ENCODE data around the gene ZNF618.

Gene ZNF618

GRCh38 chr9:113930390-113930783 lies 54.3 kb downstream of the ZNF618 start:
- no peak for DNase-seq (ENCODE audit: low read depth)
- H3K4me3 ChIP-seq (ENCODE audit: low read depth, low read length): no peak overlapping the region

- DNase-seq (ENCODE audit: low read depth): no peak
- no peak overlapping the region for H3K4me3 ChIP-seq (ENCODE audit: low read depth, low read length)
Measured at GRCh38 chr9:113931140-113931539, 55.0 kb downstream of the ZNF618 start.

GRCh38 chr9:113931777-113932176 lies 55.7 kb downstream of the ZNF618 start:
- DNase-seq (ENCODE audit: low read depth): no peak
- no peak overlapping the region for H3K4me3 ChIP-seq (ENCODE audit: low read depth, low read length)

- no peak overlapping the region for H3K4me3 ChIP-seq (ENCODE audit: low read depth, low read length)
- no peak for DNase-seq (ENCODE audit: low read depth)
Measured at GRCh38 chr9:113932906-113933584, 56.9 kb downstream of the ZNF618 start.

- no peak for DNase-seq (ENCODE audit: low read depth)
- no peak overlapping the region for H3K4me3 ChIP-seq (ENCODE audit: low read depth, low read length)
Measured at GRCh38 chr9:113933671-113934070, 57.6 kb downstream of the ZNF618 start.

GRCh38 chr9:113934167-113934828 lies 58.2 kb downstream of the ZNF618 start:
- no peak for DNase-seq (ENCODE audit: low read depth)
- H3K4me3 ChIP-seq (ENCODE audit: low read depth, low read length): no peak overlapping the region

- DNase-seq (ENCODE audit: low read depth): no peak
Measured at GRCh38 chr9:113934829-113935676, 58.9 kb downstream of the ZNF618 start.

GRCh38 chr9:113935677-113936380 lies 59.7 kb downstream of the ZNF618 start:
- DNase-seq (ENCODE audit: low read depth): no peak

More at GRCh38 chr9:113934829-113935676, 58.9 kb downstream of the ZNF618 start:
- no peak overlapping the region for H3K4me3 ChIP-seq (ENCODE audit: low read depth, low read length)

GRCh38 chr9:113940077-113940476 lies 64.0 kb downstream of the ZNF618 start:
- no peak overlapping the region for H3K4me3 ChIP-seq (ENCODE audit: low read depth, low read length)
- no peak for DNase-seq (ENCODE audit: low read depth)

More at GRCh38 chr9:113935677-113936380, 59.7 kb downstream of the ZNF618 start:
- H3K4me3 ChIP-seq (ENCODE audit: low read depth, low read length): no peak overlapping the region

GRCh38 chr9:113941056-113941455 lies 64.9 kb downstream of the ZNF618 start:
- no peak for DNase-seq (ENCODE audit: low read depth)
- H3K4me3 ChIP-seq (ENCODE audit: low read depth, low read length): no peak overlapping the region

- DNase-seq (ENCODE audit: low read depth): no peak
- no peak overlapping the region for H3K4me3 ChIP-seq (ENCODE audit: low read depth, low read length)
Measured at GRCh38 chr9:113941526-113941925, 65.4 kb downstream of the ZNF618 start.

GRCh38 chr9:113943112-113944009 lies 67.3 kb downstream of the ZNF618 start:
- no peak for DNase-seq (ENCODE audit: low read depth)
- no peak overlapping the region for H3K4me3 ChIP-seq (ENCODE audit: low read depth, low read length)

GRCh38 chr9:113945784-113946183 lies 69.7 kb downstream of the ZNF618 start:
- no peak for DNase-seq (ENCODE audit: low read depth)
- H3K4me3 ChIP-seq (ENCODE audit: low read depth, low read length): no peak overlapping the region

GRCh38 chr9:113946496-113947115 lies 70.5 kb downstream of the ZNF618 start:
- H3K4me3 ChIP-seq (ENCODE audit: low read depth, low read length): no peak overlapping the region
- DNase-seq (ENCODE audit: low read depth): no peak

- DNase-seq (ENCODE audit: low read depth): no peak
- H3K4me3 ChIP-seq (ENCODE audit: low read depth, low read length): no peak overlapping the region
Measured at GRCh38 chr9:113947941-113948340, 71.8 kb downstream of the ZNF618 start.

- no peak for DNase-seq (ENCODE audit: low read depth)
- H3K4me3 ChIP-seq (ENCODE audit: low read depth, low read length): no peak overlapping the region
Measured at GRCh38 chr9:113948891-113949570, 72.9 kb downstream of the ZNF618 start.

- no peak for DNase-seq (ENCODE audit: low read depth)
- H3K4me3 ChIP-seq (ENCODE audit: low read depth, low read length): no peak overlapping the region
Measured at GRCh38 chr9:113949571-113950078, 73.5 kb downstream of the ZNF618 start.

All from skeletal muscle cell (primary cell).